Measurements from ENCODE around the gene ADAR.
A peak's percentile ranks its signal among the peaks of the same experiment; 100 is the strongest.

ADAR gene

DNA sequence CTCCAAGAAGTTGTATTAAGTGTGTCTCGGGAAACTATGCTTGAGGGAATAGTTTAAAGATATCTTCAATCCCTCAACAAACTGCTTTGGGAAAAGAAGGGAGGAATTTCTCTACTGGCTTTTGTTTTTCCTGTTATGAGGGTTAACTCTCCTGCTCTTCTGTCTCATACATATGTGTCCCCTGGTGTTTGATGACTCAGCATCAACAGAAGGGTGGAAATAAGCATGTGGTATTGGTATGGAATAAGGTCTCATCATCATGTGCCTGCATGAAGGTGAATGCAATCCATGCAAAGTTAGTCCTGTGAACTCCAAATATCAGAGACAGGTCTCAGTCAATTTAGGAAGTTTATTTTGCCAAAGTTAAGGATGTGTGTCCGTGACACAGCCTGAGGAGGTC is 27.2 kb upstream of the ADAR start:
- no peak for FAIRE-seq

DNA sequence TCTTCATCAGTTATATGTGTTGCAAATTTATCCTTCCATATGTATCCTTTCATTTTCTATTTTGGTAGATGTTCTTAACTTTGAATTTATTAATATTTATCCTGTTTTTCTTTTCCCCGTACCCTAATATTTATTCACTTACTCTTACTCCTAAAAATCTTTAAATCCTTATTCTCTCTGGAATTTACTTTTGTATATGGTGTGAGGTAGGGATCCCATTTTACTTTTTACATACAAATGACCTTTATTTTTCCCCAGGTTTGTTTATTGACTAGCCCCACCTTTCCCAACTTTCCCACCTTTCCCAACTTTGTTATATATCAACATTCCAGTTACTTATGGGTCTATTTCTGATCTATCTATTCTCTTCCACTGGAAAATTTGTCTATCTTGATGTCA is 21.7 kb upstream of the ADAR start:
- FAIRE-seq, result no peak
- TF ChIP-seq, protein P1, sequence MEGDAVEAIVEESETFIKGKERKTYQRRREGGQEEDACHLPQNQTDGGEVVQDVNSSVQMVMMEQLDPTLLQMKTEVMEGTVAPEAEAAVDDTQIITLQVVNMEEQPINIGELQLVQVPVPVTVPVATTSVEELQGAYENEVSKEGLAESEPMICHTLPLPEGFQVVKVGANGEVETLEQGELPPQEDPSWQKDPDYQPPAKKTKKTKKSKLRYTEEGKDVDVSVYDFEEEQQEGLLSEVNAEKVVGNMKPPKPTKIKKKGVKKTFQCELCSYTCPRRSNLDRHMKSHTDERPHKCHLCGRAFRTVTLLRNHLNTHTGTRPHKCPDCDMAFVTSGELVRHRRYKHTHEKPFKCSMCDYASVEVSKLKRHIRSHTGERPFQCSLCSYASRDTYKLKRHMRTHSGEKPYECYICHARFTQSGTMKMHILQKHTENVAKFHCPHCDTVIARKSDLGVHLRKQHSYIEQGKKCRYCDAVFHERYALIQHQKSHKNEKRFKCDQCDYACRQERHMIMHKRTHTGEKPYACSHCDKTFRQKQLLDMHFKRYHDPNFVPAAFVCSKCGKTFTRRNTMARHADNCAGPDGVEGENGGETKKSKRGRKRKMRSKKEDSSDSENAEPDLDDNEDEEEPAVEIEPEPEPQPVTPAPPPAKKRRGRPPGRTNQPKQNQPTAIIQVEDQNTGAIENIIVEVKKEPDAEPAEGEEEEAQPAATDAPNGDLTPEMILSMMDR (IDR thresholded peaks at IDR 0.05; ENCODE audit: insufficient read depth, missing control alignments), result no peak
- no peak for DNase-seq (ENCODE audit: insufficient read length, low spot score)

More for the DNA sequence above, 27.2 kb upstream of the ADAR start:
- no peak for DNase-seq (ENCODE audit: insufficient read length, low spot score)
- TF ChIP-seq, protein P1 (IDR thresholded peaks at IDR 0.05; ENCODE audit: insufficient read depth, missing control alignments), result no peak

DNA sequence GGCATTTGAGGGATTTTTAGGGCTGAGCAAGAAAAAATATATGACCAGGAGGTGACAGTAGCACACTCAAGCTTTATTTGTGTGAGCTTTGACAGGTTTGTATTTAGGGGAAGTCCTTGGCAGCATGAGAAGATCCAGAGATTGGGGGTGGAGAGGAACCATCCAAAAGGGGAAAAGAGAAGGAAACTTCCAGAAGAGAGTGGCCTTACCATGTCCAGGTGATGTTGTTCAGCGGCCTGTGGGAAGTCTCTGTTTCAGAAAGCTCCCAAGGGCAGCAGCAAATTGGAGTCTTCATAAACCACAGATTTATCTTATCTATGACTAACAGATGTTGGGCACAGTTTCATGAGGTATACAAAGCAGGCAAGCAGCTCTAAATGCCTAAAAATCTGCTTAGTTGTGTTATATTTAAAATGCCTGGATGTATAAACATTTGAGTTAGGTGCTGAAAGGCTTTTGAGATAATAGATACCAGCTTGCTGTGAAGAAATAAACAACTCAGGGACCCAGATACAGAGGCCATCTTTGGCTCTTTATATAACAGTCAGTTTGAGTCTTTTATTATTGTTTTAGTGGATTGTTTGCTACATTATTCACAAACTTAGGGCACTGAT is 21.2 kb upstream of the ADAR start:
- DNase-seq (ENCODE audit: insufficient read length, low spot score), result no peak
- TF ChIP-seq, protein P1 (IDR thresholded peaks at IDR 0.05; ENCODE audit: insufficient read depth, missing control alignments), result no peak
- FAIRE-seq, result no peak

DNA sequence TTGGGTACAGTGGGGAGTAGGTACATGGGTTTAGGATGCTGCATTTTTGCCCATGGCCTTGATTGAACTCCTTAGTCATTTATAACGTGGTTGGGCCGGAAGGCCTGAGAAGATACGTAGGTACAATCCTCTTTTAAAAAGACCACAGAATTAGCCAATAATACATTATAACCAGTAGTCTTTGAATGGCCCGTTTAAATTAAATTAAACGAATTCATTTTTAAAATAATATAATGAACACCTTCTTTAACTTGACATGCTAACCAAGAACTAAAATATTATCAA is 20.1 kb upstream of the ADAR start:
- FAIRE-seq, result peak; percentile 48
- TF ChIP-seq, protein P1 (IDR thresholded peaks at IDR 0.05; ENCODE audit: insufficient read depth, missing control alignments), result no peak

DNA sequence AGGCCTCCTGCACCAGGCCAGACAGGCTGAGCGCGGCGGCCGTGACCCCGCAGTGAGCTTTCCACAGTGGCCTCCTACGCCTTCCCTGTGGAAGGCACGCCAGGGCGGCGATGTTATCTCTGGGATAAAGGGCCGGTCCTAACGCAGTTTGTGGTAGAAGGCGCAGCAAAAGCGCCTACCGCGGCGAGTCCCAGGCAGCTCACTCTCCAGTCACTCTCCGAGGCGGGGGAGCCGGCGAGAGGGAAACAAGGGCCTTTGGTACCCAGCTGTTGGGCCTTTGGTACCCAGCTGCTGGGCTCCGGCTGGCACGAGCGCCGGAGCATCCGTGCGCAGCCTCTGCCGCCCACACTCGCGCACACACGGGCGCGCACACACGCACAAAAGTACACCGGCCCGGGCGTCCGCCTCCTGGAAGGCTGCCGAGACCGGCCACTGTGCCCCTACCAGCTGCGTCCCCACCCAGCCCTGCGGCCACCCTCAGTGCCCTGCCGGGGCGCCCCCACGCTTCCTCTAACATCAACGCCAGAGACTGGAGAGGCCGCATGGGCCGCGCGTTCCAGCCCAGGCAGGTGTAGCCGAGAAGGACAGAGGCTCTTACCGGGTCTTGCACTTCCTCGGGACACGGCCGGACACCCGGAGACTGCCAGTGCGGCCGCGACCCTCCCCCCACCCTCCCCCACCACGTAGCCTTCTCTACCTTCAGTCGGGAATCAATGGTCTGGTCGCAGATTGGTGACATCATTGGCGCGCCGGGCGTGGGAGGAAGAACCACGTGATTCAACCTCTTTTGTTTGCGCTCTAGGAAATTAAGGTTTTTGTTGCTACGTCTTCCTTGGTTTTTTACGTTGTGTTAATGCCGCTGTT is 19.5 kb upstream of the ADAR start:
- FAIRE-seq (peak; percentile 32), DNase-seq (ENCODE audit: insufficient read length, low spot score) (no peak)
- TF ChIP-seq, protein P1 (IDR thresholded peaks at IDR 0.05; ENCODE audit: insufficient read depth, missing control alignments), result peak; percentile 1

More for the DNA sequence above, 20.1 kb upstream of the ADAR start:
- DNase-seq (ENCODE audit: insufficient read length, low spot score), result no peak

DNA sequence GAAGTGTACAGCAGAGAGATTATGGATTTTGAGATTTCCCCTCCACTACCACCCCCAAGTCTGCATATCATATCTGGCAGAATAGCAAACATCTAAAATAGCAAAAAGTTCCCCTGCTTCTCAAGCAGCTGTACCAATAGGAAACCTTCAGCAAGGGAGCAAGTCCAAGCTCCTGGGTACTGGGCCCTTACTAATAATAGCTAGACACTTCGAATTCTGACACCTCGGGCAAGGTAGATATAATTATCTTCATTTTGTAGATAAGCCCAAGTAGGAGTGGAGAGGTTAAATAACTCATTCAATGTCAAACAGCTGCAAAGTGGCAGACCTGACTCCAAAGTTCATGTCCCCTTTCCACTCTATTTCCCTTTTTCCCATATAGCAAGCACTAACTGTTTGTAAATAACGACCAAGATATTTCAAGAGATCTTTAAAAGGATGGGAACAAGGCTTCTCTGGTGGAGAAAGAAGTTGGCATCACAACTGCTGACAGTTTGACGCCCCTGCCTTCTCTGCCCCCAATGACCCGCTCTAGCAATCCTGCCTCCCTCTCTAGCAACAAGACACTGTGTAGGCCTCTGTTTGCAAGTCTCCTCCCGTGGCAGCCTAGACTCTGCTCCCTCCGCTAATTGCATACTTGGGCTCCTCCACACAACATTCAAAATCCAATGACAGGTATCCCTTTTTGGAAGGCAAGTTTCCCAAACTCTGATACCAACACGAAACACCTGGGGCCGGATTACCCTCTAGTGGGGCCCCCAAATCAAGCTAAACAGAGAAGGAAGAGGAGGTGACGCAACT is 18.7 kb upstream of the ADAR start:
- DNase-seq (ENCODE audit: insufficient read length, low spot score) (no peak), FAIRE-seq (no peak)
- TF ChIP-seq, protein P1 (IDR thresholded peaks at IDR 0.05; ENCODE audit: insufficient read depth, missing control alignments), result no peak
